OCI-LY1 (cell line): ENCODE data around the gene DCLK1.

Source experiments
- H2AFZ ChIP-seq: fragments of 200-600 bp; sonication (generic), shearing (Covaris generic); 2 replicates; pipeline ENCODE4 v1.6.0; 2014; ENCODE audit warnings: antibody characterized with exemption, mild to moderate bottlenecking, low read length
- H3F3A ChIP-seq: fragments of 200-600 bp; sonication (generic), shearing (Covaris generic); 2 replicates; pipeline ENCODE4 v1.6.0; 2014; ENCODE audit warnings: mild to moderate bottlenecking, antibody characterized with exemption, low read length, moderate library complexity; ENCODE audit not compliant: insufficient read depth
- H3K27ac ChIP-seq: fragments of 200-600 bp; sonication (generic); 2 replicates; pipeline ENCODE4 v1.5.1; 2014; ENCODE audit warnings: low read length, mixed run types, mild to moderate bottlenecking, low read depth; ENCODE audit not compliant: poor library complexity, severe bottlenecking
- H3K27me3 ChIP-seq: fragments of 200-600 bp; sonication (generic); 2 replicates; pipeline ENCODE4 v1.6.0; 2014; ENCODE audit warnings: antibody characterized with exemption, mild to moderate bottlenecking, low read length, moderate library complexity; ENCODE audit not compliant: insufficient read depth
- H3K36me3 ChIP-seq: fragments of 200-600 bp; sonication (generic); 2 replicates; pipeline ENCODE4 v1.6.1; 2014; ENCODE audit warnings: mild to moderate bottlenecking, antibody characterized with exemption, low read length, moderate library complexity, mixed read lengths; ENCODE audit not compliant: insufficient read depth
- H3K4me1 ChIP-seq: fragments of 200-600 bp; sonication (generic); 2 replicates; pipeline ENCODE4 v1.5.1; 2014; ENCODE audit warnings: mild to moderate bottlenecking, low read length, moderate library complexity; ENCODE audit not compliant: insufficient read depth, severe bottlenecking
- H3K4me2 ChIP-seq: fragments of 200-600 bp; sonication (generic), shearing (Covaris generic); 2 replicates; pipeline ENCODE4 v1.6.1; 2014; ENCODE audit warnings: low read length
- H3K4me3 ChIP-seq: fragments of 200-600 bp; sonication (generic); 2 replicates; pipeline ENCODE4 v1.5.1; 2014; ENCODE audit warnings: low read length, low read depth, mild to moderate bottlenecking, mixed read lengths; ENCODE audit not compliant: poor library complexity, severe bottlenecking
- H3K79me2 ChIP-seq: fragments of 200-600 bp; shearing (Covaris generic); 2 replicates; pipeline ENCODE4 v1.6.1; 2016; ENCODE audit warnings: mixed run types, low read length, mixed read lengths; ENCODE audit not compliant: insufficient read depth
- H3K9ac ChIP-seq: fragments of 200-600 bp; sonication (generic), shearing (Covaris generic); 2 replicates; pipeline ENCODE4 v1.6.1; 2014; ENCODE audit warnings: mild to moderate bottlenecking, low read length, mixed read lengths
- H3K9me2 ChIP-seq: fragments of 200-600 bp; sonication (generic), shearing (Covaris generic); 2 replicates; pipeline ENCODE4 v1.6.1; 2014; ENCODE audit warnings: low read depth, mild to moderate bottlenecking, low read length, mixed read lengths
- H3K9me3 ChIP-seq: fragments of 200-600 bp; shearing (Covaris generic); 2 replicates; pipeline ENCODE4 v1.6.1; 2014; ENCODE audit warnings: low read length, mixed read lengths
- H4K20me1 ChIP-seq: fragments of 200-600 bp; sonication (generic), shearing (Covaris generic); 2 replicates; pipeline ENCODE4 v1.6.0; 2016; ENCODE audit warnings: mild to moderate bottlenecking, low read length; ENCODE audit not compliant: insufficient read depth
- CTCF ChIP-seq: fragments of 200-600 bp; sonication (generic), shearing (Covaris generic); IDR thresholded peaks from 2 replicates; pipeline ENCODE4 v1.5.1; 2017; ENCODE audit warnings: mild to moderate bottlenecking, antibody characterized with exemption, low read length, moderate library complexity, mixed read lengths
- EZH2 ChIP-seq: fragments of 200-600 bp; sonication (generic), shearing (Covaris generic); IDR thresholded peaks from 2 replicates; pipeline ENCODE4 v1.8.0; 2017; ENCODE audit warnings: borderline replicate concordance, mixed run types, mild to moderate bottlenecking, antibody characterized with exemption, low read length, moderate library complexity, mixed read lengths

DCLK1 gene

DNA sequence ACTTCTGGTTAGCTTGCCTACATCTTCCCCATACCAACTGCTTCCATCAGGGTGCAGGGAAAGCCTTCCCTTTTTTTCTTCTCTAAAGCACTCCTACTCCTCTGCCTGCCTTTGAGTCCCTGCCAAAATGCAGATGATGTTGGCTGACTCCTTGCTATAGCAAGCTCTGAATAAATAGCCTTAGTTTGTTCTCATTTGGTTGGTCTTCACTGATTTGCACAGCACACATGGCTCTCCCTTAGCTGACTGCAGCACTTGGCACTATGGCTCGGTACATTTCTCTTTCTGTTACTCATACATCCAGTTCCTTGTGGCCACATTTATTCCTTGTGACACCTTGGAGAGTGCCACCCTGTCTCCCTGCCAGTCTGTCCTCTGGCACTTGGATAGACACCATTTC lies 249.8 kb downstream of the DCLK1 start:
- H2AFZ ChIP-seq = no peak overlapping the region

GRCh38 chr13:35879111-35879510 lies 252.1 kb downstream of the DCLK1 start:
- Histone ChIP-seq H3K9me3 (no peaks in the 10 kb centered on the region), H3K36me3 (no peaks in the 10 kb centered on the region), H3F3A (no peaks in the 10 kb centered on the region), H3K9ac (no peak overlapping the region), H3K4me2 (no peak overlapping the region), H2AFZ (no peak overlapping the region), H3K4me1 (no peaks in the 10 kb centered on the region), H3K79me2 (no peaks in the 10 kb centered on the region), H4K20me1 (no peaks in the 10 kb centered on the region), H3K4me3 (no peak overlapping the region), H3K27me3 (no peaks in the 10 kb centered on the region), H3K9me2 (no peaks in the 10 kb centered on the region), H3K27ac (no peak overlapping the region)
- TF ChIP-seq CTCF (no peak), EZH2 (no peak)

More for the DNA sequence above, 249.8 kb downstream of the DCLK1 start:
- Histone ChIP-seq H3K79me2 (no peaks in the 10 kb centered on the region), H4K20me1 (no peaks in the 10 kb centered on the region), H3K9me3 (no peaks in the 10 kb centered on the region), H3K9me2 (no peaks in the 10 kb centered on the region), H3F3A (no peaks in the 10 kb centered on the region), H3K27me3 (no peaks in the 10 kb centered on the region), H3K9ac (no peak overlapping the region), H3K4me1 (no peaks in the 10 kb centered on the region), H3K27ac (no peak overlapping the region), H3K4me2 (no peak overlapping the region), H3K36me3 (no peaks in the 10 kb centered on the region), H3K4me3 (no peak overlapping the region)
- TF ChIP-seq CTCF = no peak
- no peak for TF ChIP-seq EZH2

DNA sequence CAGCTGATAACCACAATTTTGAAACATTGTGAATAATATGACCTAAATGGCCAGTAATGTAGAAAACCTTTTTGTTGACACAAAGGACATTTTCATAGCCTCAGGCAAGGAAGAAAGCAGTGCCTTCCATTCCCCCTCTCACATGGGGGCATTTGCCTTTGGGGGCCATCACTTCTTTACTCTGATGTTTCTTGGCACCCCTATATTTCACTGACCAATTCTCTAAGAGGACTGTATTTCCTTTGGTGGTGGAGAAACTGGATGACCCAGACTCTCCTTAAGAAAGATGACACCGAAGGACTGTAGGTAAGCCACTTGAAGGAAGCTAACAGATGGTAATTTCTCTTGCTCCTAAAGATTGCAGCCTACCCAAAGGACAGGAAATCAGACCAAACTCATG lies 254.6 kb downstream of the DCLK1 start:
- no peaks in the 10 kb centered on the region for H4K20me1 ChIP-seq
- TF ChIP-seq EZH2 = no peak
- no peak for TF ChIP-seq CTCF

More for the DNA sequence above, 254.6 kb downstream of the DCLK1 start:
- H3K4me2 ChIP-seq = no peak overlapping the region
- no peaks in the 10 kb centered on the region for H3K9me2 ChIP-seq
- H3K27me3 ChIP-seq = no peaks in the 10 kb centered on the region
- H3K9me3 ChIP-seq = no peaks in the 10 kb centered on the region
- H3K27ac ChIP-seq = no peak overlapping the region
- H2AFZ ChIP-seq = no peak overlapping the region
- H3K4me3 ChIP-seq = no peak overlapping the region
- no peaks in the 10 kb centered on the region for H3K4me1 ChIP-seq
- H3K9ac ChIP-seq = no peak overlapping the region
- no peaks in the 10 kb centered on the region for H3F3A ChIP-seq
- no peaks in the 10 kb centered on the region for H3K36me3 ChIP-seq
- H3K79me2 ChIP-seq = no peaks in the 10 kb centered on the region
